Smooth muscle cell (in vitro differentiated cells): ENCODE measurements around the gene ANKRD55. TPM values are rescaled to one million over a fixed set of nuclear protein-coding genes. Genes with fewer than 3 reads are reported as not detected.

Experiments
- DNase-seq: peaks from one replicate; lab custom pipeline; 2025; ENCODE audit not compliant: unreplicated experiment; lab: John Stamatoyannopoulos, UW
- H2AFZ ChIP-seq: fragments of 200-600 bp; sonication (generic); 2 replicates; pipeline ENCODE4 v1.6.0; 2016; ENCODE audit warnings: antibody characterized with exemption, low read depth, mild to moderate bottlenecking
- H3F3A ChIP-seq: fragments of 200-600 bp; sonication (generic); 2 replicates; pipeline ENCODE4 v1.6.0; 2017; ENCODE audit warnings: antibody characterized with exemption, low read depth
- H3K27ac ChIP-seq: fragments of 200-600 bp; sonication (generic); 2 replicates; pipeline ENCODE4 v1.5.1; 2016; ENCODE audit warnings: low read depth, mild to moderate bottlenecking
- H3K27me3 ChIP-seq: fragments of 200-600 bp; sonication (generic); 2 replicates; pipeline ENCODE4 v1.6.1; 2016; ENCODE audit warnings: low read depth, mild to moderate bottlenecking
- H3K36me3 ChIP-seq: fragments of 200-600 bp; sonication (generic); 2 replicates; pipeline ENCODE4 v1.5.1; 2016; ENCODE audit warnings: low read depth
- H3K4me1 ChIP-seq: fragments of 200-600 bp; sonication (generic); 2 replicates; pipeline ENCODE4 v1.5.1; 2016; ENCODE audit warnings: low read depth
- H3K4me2 ChIP-seq: fragments of 200-600 bp; sonication (generic); 2 replicates; pipeline ENCODE4 v1.6.0; 2016; ENCODE audit warnings: mild to moderate bottlenecking
- H3K4me3 ChIP-seq: fragments of 200-600 bp; sonication (generic); 2 replicates; pipeline ENCODE4 v1.5.1; 2016; ENCODE audit warnings: mild to moderate bottlenecking
- H3K79me2 ChIP-seq: fragments of 200-600 bp; sonication (generic); 2 replicates; pipeline ENCODE4 v1.6.0; 2016; ENCODE audit warnings: low read depth, mild to moderate bottlenecking
- H3K9ac ChIP-seq: fragments of 200-600 bp; sonication (generic); 2 replicates; pipeline ENCODE4 v1.6.0; 2016; ENCODE audit warnings: low read depth
- H3K9me3 ChIP-seq: fragments of 200-600 bp; sonication (generic); replicated peaks from 2 replicates; pipeline ENCODE4 v1.5.1; 2016; ENCODE audit warnings: low read depth
- H4K20me1 ChIP-seq: fragments of 200-600 bp; sonication (generic); 2 replicates; pipeline ENCODE4 v1.6.0; 2016; ENCODE audit warnings: low read depth
- CTCF ChIP-seq: fragments of 200-600 bp; sonication (generic); IDR thresholded peaks from 2 replicates; pipeline ENCODE4 v1.5.1; 2017; ENCODE audit warnings: borderline replicate concordance, mild to moderate bottlenecking, antibody characterized with exemption; ENCODE audit not compliant: insufficient read depth, poor library complexity, severe bottlenecking
- WGBS: methylation state at CpG from one replicate; pipeline ENCODE4 v1.1.7; 2016; ENCODE audit warnings: low lambda C conversion rate; 5-methylcytosine and 5-hydroxymethylcytosine counted together
- polyA plus RNA-seq: library from polyadenylated mRNA; unstranded; fragments of >200 nt; fragmentation: Nextera tagmentation; extraction: Ambion mirVana; gene quantifications from 2 replicates; pipeline ENCODE4 v1.2.1, GENCODE V29; 2016
- total RNA-seq: library from RNA; depleted of rRNA; stranded (reverse); fragments of >200 nt; gene quantifications from 2 replicates; pipeline ENCODE4 v1.2.3, GENCODE V29; 2014

The ANKRD55 gene
- total and polyA plus RNA-seq, 2 experiments from 2014 or later = 1.1 to 1.7 TPM

- no peak for DNase-seq
- TF ChIP-seq CTCF = no peak
- Histone ChIP-seq H3K9ac (peak overlapping the region; percentile 46), H2AFZ (no peak overlapping the region), H3K4me2 (peak overlapping the region; percentile 9), H3K9me3 (no peaks in the 10 kb centered on the region), H3K4me1 (peaks cover 7% of the 10 kb centered on the region), H3K79me2 (no peaks in the 10 kb centered on the region), H3K4me3 (no peak overlapping the region), H3K36me3 (no peaks in the 10 kb centered on the region), H4K20me1 (no peaks in the 10 kb centered on the region), H3K27ac (peak overlapping the region; percentile 95), H3K27me3 (no peaks in the 10 kb centered on the region), H3F3A (peaks cover 30% of the 10 kb centered on the region)
- WGBS = 29% methylated on average over 1 of the region's 1 CpG
Observed at GRCh38 chr5:56055287-56055686, 177.8 kb downstream of the ANKRD55 start.

- Histone ChIP-seq H2AFZ (no peak overlapping the region), H3F3A (peaks cover 29% of the 10 kb centered on the region), H3K36me3 (no peaks in the 10 kb centered on the region), H3K4me1 (peaks cover 7% of the 10 kb centered on the region), H4K20me1 (no peaks in the 10 kb centered on the region), H3K27me3 (no peaks in the 10 kb centered on the region), H3K27ac (peak overlapping the region; percentile 95), H3K4me2 (no peak overlapping the region), H3K9me3 (no peaks in the 10 kb centered on the region), H3K9ac (no peak overlapping the region), H3K4me3 (no peak overlapping the region), H3K79me2 (no peaks in the 10 kb centered on the region)
- TF ChIP-seq CTCF = no peak
- 53% methylated on average over 2 of the region's 2 CpGs for WGBS
- no peak for DNase-seq
Observed at GRCh38 chr5:56054666-56055065, 178.5 kb downstream of the ANKRD55 start.

- no peak overlapping the region for H3K27ac ChIP-seq
- no peak overlapping the region for H3K4me3 ChIP-seq
- no peaks in the 10 kb centered on the region for H3K36me3 ChIP-seq
- DNase-seq = no peak
- no peaks in the 10 kb centered on the region for H3K27me3 ChIP-seq
- no peak overlapping the region for H2AFZ ChIP-seq
- H3K79me2 ChIP-seq = no peaks in the 10 kb centered on the region
- no peak for TF ChIP-seq CTCF
- H3K4me1 ChIP-seq = peaks cover 7% of the 10 kb centered on the region
- 100% methylated on average over 4 of the region's 4 CpGs for WGBS
- H4K20me1 ChIP-seq = no peaks in the 10 kb centered on the region
- H3K9ac ChIP-seq = no peak overlapping the region
- no peak overlapping the region for H3K4me2 ChIP-seq
- H3K9me3 ChIP-seq = no peaks in the 10 kb centered on the region
- peaks cover 19% of the 10 kb centered on the region for H3F3A ChIP-seq
Observed at GRCh38 chr5:56053363-56053762, 179.8 kb downstream of the ANKRD55 start.

- Histone ChIP-seq H3K36me3 (no peaks in the 10 kb centered on the region), H3K4me1 (peaks cover 7% of the 10 kb centered on the region), H3K9me3 (no peaks in the 10 kb centered on the region), H4K20me1 (no peaks in the 10 kb centered on the region), H3K79me2 (no peaks in the 10 kb centered on the region), H3K27ac (no peak overlapping the region), H3F3A (peaks cover 18% of the 10 kb centered on the region), H3K27me3 (no peaks in the 10 kb centered on the region), H3K9ac (no peak overlapping the region), H2AFZ (no peak overlapping the region), H3K4me2 (no peak overlapping the region), H3K4me3 (no peak overlapping the region)
- WGBS = 39% methylated on average over 1 of the region's 1 CpG
- no peak for DNase-seq
- TF ChIP-seq CTCF = no peak
Observed at GRCh38 chr5:56052735-56053134, 180.4 kb downstream of the ANKRD55 start.
